Measurements from ENCODE around the gene SAPCD2. TPM values are rescaled to one million over a fixed set of nuclear protein-coding genes. Genes with fewer than 3 reads are reported as not detected.
A peak's percentile ranks its signal among the peaks of the same experiment; 100 is the strongest.

SAPCD2 gene
- total and polyA plus RNA-seq, 9 of the 15 experiments (the other 6 are each of a cell fraction or from before 2014, with no cell fraction given), result 3.4 to 91.8 (median 18.8) TPM

DNA sequence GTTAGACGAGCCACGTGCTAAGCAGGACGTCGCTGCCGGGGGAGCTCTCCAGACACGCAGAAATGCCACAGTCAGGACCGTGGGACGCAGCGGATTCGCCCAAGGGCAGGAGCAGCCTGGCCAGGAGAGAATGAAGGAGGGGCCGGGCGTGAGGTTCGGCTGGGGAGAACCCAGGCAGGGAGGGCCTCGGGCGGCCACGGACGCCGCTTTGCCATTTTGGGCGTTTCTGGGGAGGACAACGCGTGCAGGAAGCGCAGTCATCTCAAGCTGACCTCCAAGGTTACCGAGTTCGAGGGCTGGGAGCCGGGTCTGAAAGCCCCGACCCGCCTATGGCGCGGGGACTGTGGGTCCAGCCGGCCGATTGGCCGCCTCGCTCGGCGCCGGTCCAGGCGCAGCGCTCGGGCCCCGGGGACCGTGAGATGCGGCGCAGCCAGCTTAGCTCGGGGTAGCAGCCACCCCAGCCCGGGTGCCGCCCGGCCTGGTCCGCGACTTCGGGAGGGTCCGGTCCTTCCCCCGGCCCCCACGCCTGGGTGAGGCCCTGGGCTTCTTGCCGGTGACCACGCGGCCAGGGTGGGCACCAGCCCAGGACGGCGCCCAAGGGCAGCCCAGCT is 15.7 kb upstream of the SAPCD2 start (continued):
- TF ChIP-seq, protein P1, sequence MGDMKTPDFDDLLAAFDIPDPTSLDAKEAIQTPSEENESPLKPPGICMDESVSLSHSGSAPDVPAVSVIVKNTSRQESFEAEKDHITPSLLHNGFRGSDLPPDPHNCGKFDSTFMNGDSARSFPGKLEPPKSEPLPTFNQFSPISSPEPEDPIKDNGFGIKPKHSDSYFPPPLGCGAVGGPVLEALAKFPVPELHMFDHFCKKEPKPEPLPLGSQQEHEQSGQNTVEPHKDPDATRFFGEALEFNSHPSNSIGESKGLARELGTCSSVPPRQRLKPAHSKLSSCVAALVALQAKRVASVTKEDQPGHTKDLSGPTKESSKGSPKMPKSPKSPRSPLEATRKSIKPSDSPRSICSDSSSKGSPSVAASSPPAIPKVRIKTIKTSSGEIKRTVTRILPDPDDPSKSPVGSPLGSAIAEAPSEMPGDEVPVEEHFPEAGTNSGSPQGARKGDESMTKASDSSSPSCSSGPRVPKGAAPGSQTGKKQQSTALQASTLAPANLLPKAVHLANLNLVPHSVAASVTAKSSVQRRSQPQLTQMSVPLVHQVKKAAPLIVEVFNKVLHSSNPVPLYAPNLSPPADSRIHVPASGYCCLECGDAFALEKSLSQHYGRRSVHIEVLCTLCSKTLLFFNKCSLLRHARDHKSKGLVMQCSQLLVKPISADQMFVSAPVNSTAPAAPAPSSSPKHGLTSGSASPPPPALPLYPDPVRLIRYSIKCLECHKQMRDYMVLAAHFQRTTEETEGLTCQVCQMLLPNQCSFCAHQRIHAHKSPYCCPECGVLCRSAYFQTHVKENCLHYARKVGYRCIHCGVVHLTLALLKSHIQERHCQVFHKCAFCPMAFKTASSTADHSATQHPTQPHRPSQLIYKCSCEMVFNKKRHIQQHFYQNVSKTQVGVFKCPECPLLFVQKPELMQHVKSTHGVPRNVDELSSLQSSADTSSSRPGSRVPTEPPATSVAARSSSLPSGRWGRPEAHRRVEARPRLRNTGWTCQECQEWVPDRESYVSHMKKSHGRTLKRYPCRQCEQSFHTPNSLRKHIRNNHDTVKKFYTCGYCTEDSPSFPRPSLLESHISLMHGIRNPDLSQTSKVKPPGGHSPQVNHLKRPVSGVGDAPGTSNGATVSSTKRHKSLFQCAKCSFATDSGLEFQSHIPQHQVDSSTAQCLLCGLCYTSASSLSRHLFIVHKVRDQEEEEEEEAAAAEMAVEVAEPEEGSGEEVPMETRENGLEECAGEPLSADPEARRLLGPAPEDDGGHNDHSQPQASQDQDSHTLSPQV (IDR thresholded peaks at IDR 0.05), result peak; percentile 85
- TF ChIP-seq ZFP36 (IDR thresholded peaks at IDR 0.05; ENCODE audit: low read depth, low read length, partially characterized antibody) (no peak), KAT7 (CRISPR knock-in tag; IDR thresholded peaks at IDR 0.05; ENCODE audit: borderline replicate concordance) (no peak; the same call in 1 of the 2 replicates), COPS2 (conservative IDR thresholded peaks at IDR 0.05) (no peak), POLR2B (IDR thresholded peaks at IDR 0.05; ENCODE audit: low read depth, partially characterized antibody) (no peak), ZC3H4 (CRISPR knock-in tag; IDR thresholded peaks at IDR 0.05; ENCODE audit: borderline replicate concordance) (peak; percentile 19; the same call in 1 of the 2 replicates), EP400 (IDR thresholded peaks at IDR 0.05) (no peak), ZNF695 (CRISPR knock-in tag; IDR thresholded peaks at IDR 0.05) (no peak), ELF4 (CRISPR knock-in tag; IDR thresholded peaks at IDR 0.05) (0 out of 2 replicates have a peak, but pooled peaks have one; percentile 20), CCNT2 (IDR thresholded peaks at IDR 0.05; ENCODE audit: borderline replicate concordance, extremely low read depth, insufficient read length, low read depth, low read length) (no peak), RFX1 (IDR thresholded peaks at IDR 0.05) (no peak), HNRNPK (IDR thresholded peaks at IDR 0.05; ENCODE audit: low read depth, low read length, poor library complexity, severe bottlenecking) (no peak), NFE2L1 (tag; IDR thresholded peaks at IDR 0.05; ENCODE audit: borderline replicate concordance, low read depth) (no peak), SMAD2 (IDR thresholded peaks at IDR 0.05; ENCODE audit: low read depth, low read length) (no peak), IFI16 (CRISPR knock-in tag; IDR thresholded peaks at IDR 0.05) (no peak), ESRRB (CRISPR knock-in tag; IDR thresholded peaks at IDR 0.05; ENCODE audit: borderline replicate concordance) (no peak), MYNN (IDR thresholded peaks at IDR 0.05) (no peak), MYNN (CRISPR knock-in tag; IDR thresholded peaks at IDR 0.05) (no peak), NFE2 (IDR thresholded peaks at IDR 0.05; ENCODE audit: low read depth) (no peak), TRIM28 (IDR thresholded peaks at IDR 0.05) (no peak), NELFE (IDR thresholded peaks at IDR 0.05; ENCODE audit: insufficient read depth, insufficient read length) (no peak), MCM2 (IDR thresholded peaks at IDR 0.05; ENCODE audit: low read depth) (no peak)
- TF ChIP-seq, protein P2, sequence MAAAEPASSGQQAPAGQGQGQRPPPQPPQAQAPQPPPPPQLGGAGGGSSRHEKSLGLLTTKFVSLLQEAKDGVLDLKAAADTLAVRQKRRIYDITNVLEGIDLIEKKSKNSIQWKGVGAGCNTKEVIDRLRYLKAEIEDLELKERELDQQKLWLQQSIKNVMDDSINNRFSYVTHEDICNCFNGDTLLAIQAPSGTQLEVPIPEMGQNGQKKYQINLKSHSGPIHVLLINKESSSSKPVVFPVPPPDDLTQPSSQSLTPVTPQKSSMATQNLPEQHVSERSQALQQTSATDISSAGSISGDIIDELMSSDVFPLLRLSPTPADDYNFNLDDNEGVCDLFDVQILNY (CRISPR knock-in tag; IDR thresholded peaks at IDR 0.05), result no peak
- TF ChIP-seq, protein P3, sequence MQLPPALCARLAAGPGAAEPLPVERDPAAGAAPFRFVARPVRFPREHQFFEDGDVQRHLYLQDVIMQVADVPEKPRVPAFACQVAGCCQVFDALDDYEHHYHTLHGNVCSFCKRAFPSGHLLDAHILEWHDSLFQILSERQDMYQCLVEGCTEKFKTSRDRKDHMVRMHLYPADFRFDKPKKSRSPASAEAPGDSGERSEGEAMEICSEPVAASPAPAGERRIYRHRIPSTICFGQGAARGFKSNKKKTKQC (CRISPR knock-in tag; IDR thresholded peaks at IDR 0.05), result no peak

Measured in K562 (cell line).